ENCODE results near the gene ADAMTS14. TPM values are rescaled to one million over a fixed set of nuclear protein-coding genes. Genes with fewer than 3 reads are reported as not detected.

The ADAMTS14 gene
- total RNA-seq, 2 experiments from 2014 or later = 0.03 TPM; not detected in 1

- CTCF ChIA-PET (ENCODE audit: unreplicated experiment) = no interaction called here
- H3K4me1 ChIP-seq (ENCODE audit: insufficient read depth, low read length, poor library complexity, severe bottlenecking) = no peaks in the 10 kb centered on the region
- no peak overlapping the region for H3K27ac ChIP-seq (ENCODE audit: low read depth, low read length, poor library complexity, severe bottlenecking)
- H3K9me2 ChIP-seq (ENCODE audit: insufficient read depth, low read length) = no peaks in the 10 kb centered on the region
- no peak for DNase-seq (ENCODE audit: low spot score)
- H2AFZ ChIP-seq (ENCODE audit: low read length) = no peak overlapping the region
- H3K79me2 ChIP-seq (ENCODE audit: insufficient read depth, low read depth, low read length) = no peaks in the 10 kb centered on the region
- intact Hi-C loops (cut with micrococcal nuclease; ENCODE audit: unreplicated experiment) = no loop called here
- H3K4me2 ChIP-seq (ENCODE audit: low read length) = no peak overlapping the region
- no peak overlapping the region for H3K4me3 ChIP-seq (ENCODE audit: low read depth, low read length, poor library complexity, severe bottlenecking)
- H3K36me3 ChIP-seq (ENCODE audit: insufficient read depth, low read length) = no peaks in the 10 kb centered on the region
- TF ChIP-seq EZH2phosphoT487 (IDR thresholded peaks at IDR 0.05; ENCODE audit: borderline replicate concordance, low read depth, low read length) = no peak
- TF ChIP-seq CTCF (conservative IDR thresholded peaks at IDR 0.05; ENCODE audit: low read length) = no peak
- POLR2A ChIA-PET = no interaction called here
- H4K20me1 ChIP-seq (ENCODE audit: insufficient read depth, low read length) = no peaks in the 10 kb centered on the region
- no TSS peak for BruUV-seq (replicated peaks)
- no peaks in the 10 kb centered on the region for H3K9me3 ChIP-seq (ENCODE audit: low read length)
Observed at GRCh38 chr10:70801854-70802253, 129.5 kb downstream of the ADAMTS14 start.

DNA sequence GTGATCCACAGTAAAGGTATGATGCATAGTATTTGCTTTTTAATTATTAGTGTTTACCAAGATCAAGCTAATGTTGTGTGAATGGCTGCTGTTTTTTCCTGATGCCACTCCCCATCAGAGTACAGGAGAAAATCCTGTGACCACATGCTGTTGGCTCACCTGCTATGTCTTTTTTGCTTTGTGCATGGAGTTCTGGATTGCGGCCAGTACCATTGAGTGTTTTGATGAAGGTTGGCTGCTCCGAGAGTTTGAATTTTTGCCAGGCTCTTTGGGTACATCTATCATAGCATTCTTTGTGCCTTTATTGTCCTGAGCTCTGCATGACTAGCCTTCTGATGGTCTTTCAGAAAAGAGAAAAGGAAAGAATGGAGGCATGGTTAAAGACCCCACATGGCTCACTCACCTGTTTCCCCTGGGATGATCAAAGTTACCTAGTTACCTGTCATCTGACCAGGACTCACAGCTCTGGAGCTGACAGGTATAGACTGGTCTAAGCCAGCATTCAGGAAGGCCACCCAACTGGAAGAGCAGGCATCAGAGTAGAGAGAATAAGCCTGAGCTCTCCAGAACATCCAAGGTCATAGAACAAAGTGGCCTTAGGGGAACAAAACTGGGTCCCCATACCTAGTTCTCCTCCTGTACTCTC, 131.6 kb downstream of the ADAMTS14 start:
- Histone ChIP-seq H3K9me3 (ENCODE audit: low read length) (no peaks in the 10 kb centered on the region), H3K79me2 (ENCODE audit: insufficient read depth, low read depth, low read length) (no peaks in the 10 kb centered on the region), H3K27ac (ENCODE audit: low read depth, low read length, poor library complexity, severe bottlenecking) (no peak overlapping the region), H4K20me1 (ENCODE audit: insufficient read depth, low read length) (no peaks in the 10 kb centered on the region), H3K36me3 (ENCODE audit: insufficient read depth, low read length) (no peaks in the 10 kb centered on the region), H3K4me1 (ENCODE audit: insufficient read depth, low read length, poor library complexity, severe bottlenecking) (no peaks in the 10 kb centered on the region), H3K4me3 (ENCODE audit: low read depth, low read length, poor library complexity, severe bottlenecking) (no peak overlapping the region), H3K9me2 (ENCODE audit: insufficient read depth, low read length) (no peaks in the 10 kb centered on the region), H2AFZ (ENCODE audit: low read length) (no peak overlapping the region), H3K4me2 (ENCODE audit: low read length) (no peak overlapping the region)
- CTCF ChIA-PET (ENCODE audit: unreplicated experiment) = no interaction called here
- no TSS peak for BruUV-seq (replicated peaks)
- intact Hi-C loops (cut with micrococcal nuclease; ENCODE audit: unreplicated experiment) = no loop called here
- no peak for TF ChIP-seq CTCF (conservative IDR thresholded peaks at IDR 0.05; ENCODE audit: low read length)
- POLR2A ChIA-PET = no interaction called here
- no peak for DNase-seq (ENCODE audit: low spot score)

- BruUV-seq (replicated peaks) = no TSS peak
- no peak overlapping the region for H3K27ac ChIP-seq (ENCODE audit: low read depth, low read length, poor library complexity, severe bottlenecking)
- H3K79me2 ChIP-seq (ENCODE audit: insufficient read depth, low read depth, low read length) = no peaks in the 10 kb centered on the region
- H3K9me3 ChIP-seq (ENCODE audit: low read length) = no peaks in the 10 kb centered on the region
- intact Hi-C loops (cut with micrococcal nuclease; ENCODE audit: unreplicated experiment) = no loop called here
- H3K4me2 ChIP-seq (ENCODE audit: low read length) = no peak overlapping the region
- H3K36me3 ChIP-seq (ENCODE audit: insufficient read depth, low read length) = no peaks in the 10 kb centered on the region
- CTCF ChIA-PET (ENCODE audit: unreplicated experiment) = no interaction called here
- no peak overlapping the region for H2AFZ ChIP-seq (ENCODE audit: low read length)
- H4K20me1 ChIP-seq (ENCODE audit: insufficient read depth, low read length) = no peaks in the 10 kb centered on the region
- H3K4me1 ChIP-seq (ENCODE audit: insufficient read depth, low read length, poor library complexity, severe bottlenecking) = no peaks in the 10 kb centered on the region
- no peak overlapping the region for H3K4me3 ChIP-seq (ENCODE audit: low read depth, low read length, poor library complexity, severe bottlenecking)
- no peaks in the 10 kb centered on the region for H3K9me2 ChIP-seq (ENCODE audit: insufficient read depth, low read length)
- POLR2A ChIA-PET = no interaction called here
- no peak for DNase-seq (ENCODE audit: low spot score)
- TF ChIP-seq CTCF (conservative IDR thresholded peaks at IDR 0.05; ENCODE audit: low read length) = no peak
- TF ChIP-seq EZH2phosphoT487 (IDR thresholded peaks at IDR 0.05; ENCODE audit: borderline replicate concordance, low read depth, low read length) = no peak
Observed at GRCh38 chr10:70804421-70804808, 132.1 kb downstream of the ADAMTS14 start.

All from OCI-LY7 (cell line).